ENCODE data around the gene PLCL2. TPM values are rescaled to one million over a fixed set of nuclear protein-coding genes. Genes with fewer than 3 reads are reported as not detected.

The PLCL2 gene
- total RNA-seq, 1 experiment from 2014 or later, result 3.0 TPM

- intact Hi-C loops (cut with micrococcal nuclease; ENCODE audit: unreplicated experiment), result no loop called here
- ChIA-PET POLR2A (no interaction called here), CTCF (no interaction called here)
- Histone ChIP-seq H3K36me3 (ENCODE audit: control insufficient read depth, insufficient read depth, low read length) (no peaks in the 10 kb centered on the region), H3K27me3 (ENCODE audit: control insufficient read depth, insufficient read depth, low read length) (no peaks in the 10 kb centered on the region), H3K4me3 (ENCODE audit: low read depth in 2 of 2, low read length in 2 of 2) (no peak overlapping the region), H3K4me1 (ENCODE audit: control insufficient read depth, insufficient read depth, low read length) (no peaks in the 10 kb centered on the region), H3K9me3 (ENCODE audit: control insufficient read depth, insufficient read depth, low read depth, low read length) (no peaks in the 10 kb centered on the region), H3K27ac (ENCODE audit: low read length) (no peak overlapping the region)
- TF ChIP-seq REST (IDR thresholded peaks at IDR 0.05; ENCODE audit: insufficient read depth in 1 of 2, low read depth in 2 of 2, low read length in 1 of 2) (no peak), CTCF (IDR thresholded peaks at IDR 0.05) (no peak), SIN3A (IDR thresholded peaks at IDR 0.05; ENCODE audit: borderline replicate concordance, insufficient read depth, low read depth, low read length) (no peak), POLR2AphosphoS5 (IDR thresholded peaks at IDR 0.05; ENCODE audit: low read depth, low read length) (no peak), TCF7L2 (IDR thresholded peaks at IDR 0.05; ENCODE audit: low read depth, low read length) (no peak)
- ATAC-seq (no peak), DNase-seq (ENCODE audit: low read depth, low spot score) (no peak)
- BruUV-seq (replicated peaks), result no TSS peak
- in situ Hi-C loops (cut with HindIII; ENCODE audit: low pct_unique_long_range_greater_than_20kb, low sequenced_read_pairs), result no loop called here
Observed at GRCh38 chr3:16866571-16866970, 18.2 kb upstream of the PLCL2 start.

- ATAC-seq, result no peak
- no peak for DNase-seq (ENCODE audit: low read depth, low spot score)
- in situ Hi-C loops (cut with HindIII; ENCODE audit: low pct_unique_long_range_greater_than_20kb, low sequenced_read_pairs), result no loop called here
- Histone ChIP-seq H3K4me3 (ENCODE audit: low read depth in 2 of 2, low read length in 2 of 2) (no peak overlapping the region), H3K27ac (ENCODE audit: low read length) (no peak overlapping the region), H3K36me3 (ENCODE audit: control insufficient read depth, insufficient read depth, low read length) (no peaks in the 10 kb centered on the region), H3K27me3 (ENCODE audit: control insufficient read depth, insufficient read depth, low read length) (no peaks in the 10 kb centered on the region), H3K4me1 (ENCODE audit: control insufficient read depth, insufficient read depth, low read length) (no peaks in the 10 kb centered on the region), H3K9me3 (ENCODE audit: control insufficient read depth, insufficient read depth, low read depth, low read length) (no peaks in the 10 kb centered on the region)
- TF ChIP-seq CTCF (IDR thresholded peaks at IDR 0.05), result no peak
- TF ChIP-seq SIN3A (IDR thresholded peaks at IDR 0.05; ENCODE audit: borderline replicate concordance, insufficient read depth, low read depth, low read length), result no peak
- TF ChIP-seq TCF7L2 (IDR thresholded peaks at IDR 0.05; ENCODE audit: low read depth, low read length), result no peak
- POLR2A ChIA-PET, result no interaction called here
- intact Hi-C loops (cut with micrococcal nuclease; ENCODE audit: unreplicated experiment), result no loop called here
- no TSS peak for BruUV-seq (replicated peaks)
- CTCF ChIA-PET, result no interaction called here
Observed at GRCh38 chr3:16868513-16868912, 16.2 kb upstream of the PLCL2 start.

All from Panc1 (cell line).